G401 (cell line): ENCODE results near the gene CCL13. TPM values are rescaled to one million over a fixed set of nuclear protein-coding genes. Genes with fewer than 3 reads are reported as not detected.
"Not testable (repeated sequence)": the region's sequence is repeated elsewhere in the genome, so short reads cannot be mapped to it uniquely, and the experiment has no call there.

Experiments used
- DNase-seq: peaks from one replicate; pipeline ENCODE4 v3.0.0-alpha.2; 2015; ENCODE audit warnings: low spot score
- in situ Hi-C: cut with HindIII; loops from 2 replicates; pipeline ENCODE4 v1.10.0; 2016; ENCODE audit warnings: low sequenced_read_pairs, mixed read lengths
- total RNA-seq: library from RNA; depleted of rRNA; stranded (reverse); fragments of >200 nt; shearing (Covaris generic); gene quantifications from 2 replicates; pipeline ENCODE4 v1.2.3, GENCODE V29; 2014; rRNA removed

The CCL13 gene
- not detected in 2 replicates for total RNA-seq

- in situ Hi-C loops, result no loop called here
- no peak for DNase-seq
Observed at GRCh38 chr17:34356194-34356593, at the start of gene CCL13. Gene CCL13, plus strand, starts transcription at chr17:34356480. Its CDS starts 47 bp downstream, at chr17:34356527.

- in situ Hi-C loops, result no loop called here
- no peak for DNase-seq
Observed at GRCh38 chr17:34307110-34307509, 49.2 kb upstream of the CCL13 start.

- in situ Hi-C loops, result no loop called here
- no peak for DNase-seq
Observed at GRCh38 chr17:34308371-34308770, 47.9 kb upstream of the CCL13 start.

- in situ Hi-C loops, result no loop called here
- DNase-seq, result no peak
Observed at GRCh38 chr17:34311291-34311690, 45.0 kb upstream of the CCL13 start.

GRCh38 chr17:34312080-34312479 lies 44.2 kb upstream of the CCL13 start:
- no peak for DNase-seq
- in situ Hi-C loops, result no loop called here

- in situ Hi-C loops, result no loop called here
- no peak for DNase-seq
Observed at GRCh38 chr17:34313164-34313563, 43.1 kb upstream of the CCL13 start.

- in situ Hi-C loops, result no loop called here
- no peak for DNase-seq
Observed at GRCh38 chr17:34314279-34314678, 42.0 kb upstream of the CCL13 start.

GRCh38 chr17:34318474-34318873 lies 37.8 kb upstream of the CCL13 start:
- in situ Hi-C loops, result no loop called here
- DNase-seq, result no peak

GRCh38 chr17:34319039-34319483 lies 37.2 kb upstream of the CCL13 start, which contains the start of gene CCL8:
Gene CCL8, plus strand, starts transcription at chr17:34319435. Its CDS starts 67 bp downstream, at chr17:34319502.
- no peak for DNase-seq
- in situ Hi-C loops, result no loop called here

GRCh38 chr17:34321964-34322363 lies 34.3 kb upstream of the CCL13 start:
- DNase-seq, result no peak
- in situ Hi-C loops, result no loop called here

GRCh38 chr17:34327580-34327979 lies 28.7 kb upstream of the CCL13 start:
- DNase-seq, in situ Hi-C loops: not testable (repeated sequence)

GRCh38 chr17:34337701-34338100 lies 18.6 kb upstream of the CCL13 start:
- in situ Hi-C loops, result no loop called here

GRCh38 chr17:34339138-34339770 lies 17.0 kb upstream of the CCL13 start:
- DNase-seq, result no peak
- in situ Hi-C loops, result no loop called here

More at GRCh38 chr17:34337701-34338100, 18.6 kb upstream of the CCL13 start:
- no peak for DNase-seq

GRCh38 chr17:34341916-34342315 lies 14.4 kb upstream of the CCL13 start:
- DNase-seq, result no peak
- in situ Hi-C loops, result no loop called here

- in situ Hi-C loops, result no loop called here
- DNase-seq, result no peak
Observed at GRCh38 chr17:34347063-34347462, 9.2 kb upstream of the CCL13 start.

GRCh38 chr17:34349751-34350150 lies 6.5 kb upstream of the CCL13 start:
- in situ Hi-C loops, result no loop called here

GRCh38 chr17:34351096-34351495 lies 5.2 kb upstream of the CCL13 start:
- no peak for DNase-seq
- in situ Hi-C loops, result no loop called here

More at GRCh38 chr17:34349751-34350150, 6.5 kb upstream of the CCL13 start:
- DNase-seq, result no peak

- in situ Hi-C loops, result no loop called here
- no peak for DNase-seq
Observed at GRCh38 chr17:34352191-34352590, 4.1 kb upstream of the CCL13 start.

GRCh38 chr17:34354637-34355036 lies 1.6 kb upstream of the CCL13 start:
- DNase-seq, result no peak
- in situ Hi-C loops, result no loop called here

- in situ Hi-C loops, result no loop called here
- DNase-seq, result no peak
Observed at GRCh38 chr17:34357398-34357797, 1.1 kb downstream of the CCL13 start.

GRCh38 chr17:34358631-34359030 lies 2.4 kb downstream of the CCL13 start:
- no peak for DNase-seq
- in situ Hi-C loops, result no loop called here
